PFSK-1 (cell line): Measurements from ENCODE around the gene SSU72.

Experiments used
- POLR2AphosphoS5 ChIP-seq: IDR thresholded peaks from 2 replicates; pipeline ENCODE4 v1.6.1; 2012; ENCODE audit warnings: low read depth, mild to moderate bottlenecking, control low read depth, low read length, moderate library complexity
- SIN3A ChIP-seq: IDR thresholded peaks from 2 replicates; pipeline ENCODE4 v1.6.1; 2012; ENCODE audit warnings: mild to moderate bottlenecking, low read length, moderate library complexity, borderline replicate concordance; ENCODE audit not compliant: insufficient read depth

DNA sequence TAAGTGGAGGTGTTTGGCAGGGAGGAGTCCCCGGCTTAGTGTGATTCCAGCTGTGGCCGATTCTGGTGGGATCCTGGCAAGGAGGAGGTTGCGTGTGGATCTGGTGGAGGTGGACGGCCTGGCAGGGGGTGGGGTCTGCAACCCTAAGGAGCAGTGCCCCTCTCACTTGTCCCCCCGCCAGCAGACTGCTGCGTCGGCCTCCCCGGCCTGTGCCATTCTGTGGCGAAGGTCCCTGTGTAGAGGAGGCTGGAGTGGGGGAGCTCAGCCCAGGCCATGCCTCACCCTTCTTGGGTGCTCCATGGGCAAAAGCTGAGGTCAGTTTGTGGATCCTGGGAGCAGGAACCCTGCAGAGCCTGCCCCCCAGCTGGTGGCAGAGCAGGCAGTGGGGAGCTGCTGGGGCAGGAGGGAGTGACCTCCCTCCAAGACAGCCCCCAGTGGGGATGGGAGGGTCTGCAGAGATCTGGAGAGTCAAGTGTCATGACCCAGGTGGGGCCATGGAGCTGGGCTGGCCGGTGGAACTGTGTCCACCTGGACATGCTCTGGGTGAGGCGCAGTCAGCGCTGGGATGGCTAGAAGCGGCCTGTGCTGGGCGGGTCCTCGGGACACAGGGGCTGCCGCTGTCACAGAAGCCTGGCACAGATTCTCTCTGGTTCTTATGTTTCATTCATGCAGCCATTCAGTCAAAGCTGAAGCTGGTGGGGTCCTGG is 45.9 kb upstream of the SSU72 start:
- TF ChIP-seq POLR2AphosphoS5: no peak
- TF ChIP-seq SIN3A: no peak
